OCI-LY3 (cell line): ENCODE measurements around the gene TBC1D3H.
"Not testable (repeated sequence)": the region's sequence is repeated elsewhere in the genome, so short reads cannot be mapped to it uniquely, and the experiment has no call there.

ENCODE experiments used
- EZH2phosphoT487 ChIP-seq: fragments of 200-600 bp; shearing (Covaris generic); IDR thresholded peaks from 2 replicates; pipeline ENCODE4 v1.6.1; 2018; ENCODE audit warnings: antibody characterized with exemption, mixed run types, low read depth
- TF ChIP-seq, protein P1 (sequence below): fragments of 200-600, 300-600 bp; sonication (generic); IDR thresholded peaks from 2 replicates; pipeline ENCODE4 v1.5.1; 2014; ENCODE audit warnings: antibody characterized with exemption, low read length, low read depth

GRCh38 chr17:36388385-36389245, at the start of gene TBC1D3H:
- TF ChIP-seq, protein P1, sequence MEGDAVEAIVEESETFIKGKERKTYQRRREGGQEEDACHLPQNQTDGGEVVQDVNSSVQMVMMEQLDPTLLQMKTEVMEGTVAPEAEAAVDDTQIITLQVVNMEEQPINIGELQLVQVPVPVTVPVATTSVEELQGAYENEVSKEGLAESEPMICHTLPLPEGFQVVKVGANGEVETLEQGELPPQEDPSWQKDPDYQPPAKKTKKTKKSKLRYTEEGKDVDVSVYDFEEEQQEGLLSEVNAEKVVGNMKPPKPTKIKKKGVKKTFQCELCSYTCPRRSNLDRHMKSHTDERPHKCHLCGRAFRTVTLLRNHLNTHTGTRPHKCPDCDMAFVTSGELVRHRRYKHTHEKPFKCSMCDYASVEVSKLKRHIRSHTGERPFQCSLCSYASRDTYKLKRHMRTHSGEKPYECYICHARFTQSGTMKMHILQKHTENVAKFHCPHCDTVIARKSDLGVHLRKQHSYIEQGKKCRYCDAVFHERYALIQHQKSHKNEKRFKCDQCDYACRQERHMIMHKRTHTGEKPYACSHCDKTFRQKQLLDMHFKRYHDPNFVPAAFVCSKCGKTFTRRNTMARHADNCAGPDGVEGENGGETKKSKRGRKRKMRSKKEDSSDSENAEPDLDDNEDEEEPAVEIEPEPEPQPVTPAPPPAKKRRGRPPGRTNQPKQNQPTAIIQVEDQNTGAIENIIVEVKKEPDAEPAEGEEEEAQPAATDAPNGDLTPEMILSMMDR: not testable (repeated sequence)
- TF ChIP-seq EZH2phosphoT487: not testable (repeated sequence)
